ENCODE measurements around the gene PLXNA4.

Gene PLXNA4

GRCh38 chr7:132206594-132206993 is 369.7 kb downstream of the PLXNA4 start:
- Histone ChIP-seq H3K4me3 (ENCODE audit: low read depth, low read length) (no peak overlapping the region), H3K9me3 (ENCODE audit: control insufficient read depth, insufficient read depth, low read depth, low read length) (no peaks in the 10 kb centered on the region), H3K4me1 (ENCODE audit: control insufficient read depth, insufficient read depth, low read length) (no peaks in the 10 kb centered on the region), H3K27ac (ENCODE audit: extremely low read depth, low read depth, low read length) (no peak overlapping the region), H3K36me3 (ENCODE audit: control insufficient read depth in 2 of 2, insufficient read depth in 1 of 2, low read length in 2 of 2) (no peaks in the 10 kb centered on the region)
- TF ChIP-seq ZIC2 (tag by site-specific recombination; IDR thresholded peaks at IDR 0.05): peak; percentile 45
- TF ChIP-seq ZNF223 (tag by site-specific recombination; IDR thresholded peaks at IDR 0.05): no peak
- ChIA-PET POLR2A (no interaction called here), CTCF (no interaction called here)

- Histone ChIP-seq H3K4me3 (ENCODE audit: low read depth, low read length) (no peak overlapping the region), H3K36me3 (ENCODE audit: control insufficient read depth in 2 of 2, insufficient read depth in 1 of 2, low read length in 2 of 2) (no peaks in the 10 kb centered on the region), H3K9me3 (ENCODE audit: control insufficient read depth, insufficient read depth, low read depth, low read length) (no peaks in the 10 kb centered on the region), H3K27ac (ENCODE audit: extremely low read depth, low read depth, low read length) (no peak overlapping the region), H3K4me1 (ENCODE audit: control insufficient read depth, insufficient read depth, low read length) (no peaks in the 10 kb centered on the region)
- POLR2A ChIA-PET: no interaction called here
- TF ChIP-seq KLF8 (tag by site-specific recombination; IDR thresholded peaks at IDR 0.05) (no peak), KLF10 (tag by site-specific recombination; IDR thresholded peaks at IDR 0.05) (no peak), ZIC2 (tag by site-specific recombination; IDR thresholded peaks at IDR 0.05) (peak; percentile 92), ZNF623 (tag by site-specific recombination; IDR thresholded peaks at IDR 0.05) (no peak), ZNF391 (tag by site-specific recombination; IDR thresholded peaks at IDR 0.05; ENCODE audit: borderline replicate concordance, low read depth) (no peak)
- CTCF ChIA-PET: interaction anchor here (0.8 kb wide), 1 partner anchor 243 kb away, joined by 4 read pairs; no protein-coding TSS in a partner anchor
These were observed 370.8 kb downstream of the PLXNA4 start for GRCh38 chr7:132205509-132205908.

GRCh38 chr7:132203021-132203420 is 373.2 kb downstream of the PLXNA4 start:
- ChIA-PET CTCF (no interaction called here), POLR2A (no interaction called here)
- H3K27ac ChIP-seq (ENCODE audit: extremely low read depth, low read depth, low read length): no peak overlapping the region
- H3K4me1 ChIP-seq (ENCODE audit: control insufficient read depth, insufficient read depth, low read length): no peaks in the 10 kb centered on the region
- TF ChIP-seq ZNF639 (tag by site-specific recombination; IDR thresholded peaks at IDR 0.05) (no peak), SCRT1 (tag by site-specific recombination; IDR thresholded peaks at IDR 0.05; ENCODE audit: borderline replicate concordance) (no peak), PRDM10 (tag by site-specific recombination; IDR thresholded peaks at IDR 0.05) (no peak), ZNF148 (tag by site-specific recombination; IDR thresholded peaks at IDR 0.05; ENCODE audit: borderline replicate concordance) (no peak), KLF7 (tag by site-specific recombination; IDR thresholded peaks at IDR 0.05; ENCODE audit: borderline replicate concordance) (no peak), ZBTB26 (tag by site-specific recombination; optimal IDR thresholded peaks at IDR 0.05) (no peak)
- H3K4me3 ChIP-seq (ENCODE audit: low read depth, low read length): no peak overlapping the region
- no peaks in the 10 kb centered on the region for H3K36me3 ChIP-seq (ENCODE audit: control insufficient read depth in 2 of 2, insufficient read depth in 1 of 2, low read length in 2 of 2)
- H3K9me3 ChIP-seq (ENCODE audit: control insufficient read depth, insufficient read depth, low read depth, low read length): no peaks in the 10 kb centered on the region

All from HEK293 (cell line).